ENCODE measurements around the gene DENND11.

DENND11 gene

DNA sequence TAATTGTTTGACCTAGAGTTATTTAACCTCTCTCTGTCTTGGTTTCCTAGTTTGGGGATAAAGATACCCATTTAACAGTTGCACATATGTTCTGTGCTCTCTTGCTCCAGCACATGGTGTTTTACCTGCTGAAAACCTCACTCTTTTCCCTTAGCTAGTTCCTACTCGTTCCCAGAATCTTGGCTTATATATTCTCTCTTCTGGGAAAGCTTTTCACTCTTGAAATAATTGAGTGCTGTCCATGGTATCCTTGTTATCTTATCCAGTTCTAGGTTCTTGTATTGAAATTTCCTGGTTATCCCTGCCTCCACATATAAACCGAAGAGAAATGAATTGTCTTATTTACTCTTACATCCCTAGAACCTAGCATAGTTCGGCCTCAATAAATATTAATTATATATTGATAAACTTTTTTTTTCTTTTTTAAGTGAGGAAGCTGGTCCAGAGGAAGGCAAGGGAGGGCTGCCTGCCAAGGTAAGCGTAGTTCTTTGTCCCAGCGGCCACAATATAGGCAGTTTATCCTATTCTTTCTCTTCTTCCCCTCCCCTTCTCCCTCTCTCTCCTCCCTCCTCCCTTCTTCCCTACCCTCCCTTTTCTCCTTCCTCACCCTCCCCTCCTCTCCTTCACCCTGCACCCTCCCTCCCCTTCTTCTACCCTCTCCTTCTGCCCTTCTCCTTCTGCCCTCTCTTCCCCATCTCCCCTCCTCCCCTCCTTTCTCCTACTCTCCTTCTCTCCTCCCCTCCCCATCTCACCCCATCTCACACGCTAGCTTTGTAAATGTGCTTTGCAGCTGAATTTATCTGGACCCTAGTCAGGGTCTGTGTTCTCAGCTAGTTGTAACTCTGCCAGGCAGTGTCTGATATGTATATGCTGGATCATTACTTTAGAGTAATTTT, 14.1 kb upstream of the DENND11 start:
- DNase-seq (ENCODE audit: low read depth), result no peak
- H3K4me3 ChIP-seq (ENCODE audit: low read length), result no peak overlapping the region
- TF ChIP-seq, protein P1, sequence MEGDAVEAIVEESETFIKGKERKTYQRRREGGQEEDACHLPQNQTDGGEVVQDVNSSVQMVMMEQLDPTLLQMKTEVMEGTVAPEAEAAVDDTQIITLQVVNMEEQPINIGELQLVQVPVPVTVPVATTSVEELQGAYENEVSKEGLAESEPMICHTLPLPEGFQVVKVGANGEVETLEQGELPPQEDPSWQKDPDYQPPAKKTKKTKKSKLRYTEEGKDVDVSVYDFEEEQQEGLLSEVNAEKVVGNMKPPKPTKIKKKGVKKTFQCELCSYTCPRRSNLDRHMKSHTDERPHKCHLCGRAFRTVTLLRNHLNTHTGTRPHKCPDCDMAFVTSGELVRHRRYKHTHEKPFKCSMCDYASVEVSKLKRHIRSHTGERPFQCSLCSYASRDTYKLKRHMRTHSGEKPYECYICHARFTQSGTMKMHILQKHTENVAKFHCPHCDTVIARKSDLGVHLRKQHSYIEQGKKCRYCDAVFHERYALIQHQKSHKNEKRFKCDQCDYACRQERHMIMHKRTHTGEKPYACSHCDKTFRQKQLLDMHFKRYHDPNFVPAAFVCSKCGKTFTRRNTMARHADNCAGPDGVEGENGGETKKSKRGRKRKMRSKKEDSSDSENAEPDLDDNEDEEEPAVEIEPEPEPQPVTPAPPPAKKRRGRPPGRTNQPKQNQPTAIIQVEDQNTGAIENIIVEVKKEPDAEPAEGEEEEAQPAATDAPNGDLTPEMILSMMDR (conservative IDR thresholded peaks at IDR 0.05; ENCODE audit: low read depth, low read length), result no peak

DNA sequence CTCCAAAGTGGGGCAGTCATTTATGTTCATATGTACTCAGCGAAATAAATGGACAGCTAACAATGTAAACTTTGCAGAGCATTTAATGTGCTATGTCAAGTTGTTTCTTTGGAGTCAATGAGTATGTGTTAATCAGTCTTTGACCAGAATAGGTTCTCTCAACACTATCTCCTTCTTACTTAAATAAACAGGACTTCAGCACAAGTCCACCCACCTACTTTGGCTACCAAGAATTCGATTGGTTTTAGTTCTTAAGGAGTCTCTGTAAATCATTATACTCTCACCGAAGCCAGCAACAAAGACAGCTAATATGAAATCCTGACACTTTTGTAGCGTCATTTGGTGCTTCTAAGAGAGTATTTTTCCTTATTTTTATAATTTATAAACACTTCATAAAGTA, 13.1 kb upstream of the DENND11 start:
- no peak for DNase-seq (ENCODE audit: low read depth)
- TF ChIP-seq, protein P1 (conservative IDR thresholded peaks at IDR 0.05; ENCODE audit: low read depth, low read length), result no peak
- H3K4me3 ChIP-seq (ENCODE audit: low read length), result no peak overlapping the region

DNA sequence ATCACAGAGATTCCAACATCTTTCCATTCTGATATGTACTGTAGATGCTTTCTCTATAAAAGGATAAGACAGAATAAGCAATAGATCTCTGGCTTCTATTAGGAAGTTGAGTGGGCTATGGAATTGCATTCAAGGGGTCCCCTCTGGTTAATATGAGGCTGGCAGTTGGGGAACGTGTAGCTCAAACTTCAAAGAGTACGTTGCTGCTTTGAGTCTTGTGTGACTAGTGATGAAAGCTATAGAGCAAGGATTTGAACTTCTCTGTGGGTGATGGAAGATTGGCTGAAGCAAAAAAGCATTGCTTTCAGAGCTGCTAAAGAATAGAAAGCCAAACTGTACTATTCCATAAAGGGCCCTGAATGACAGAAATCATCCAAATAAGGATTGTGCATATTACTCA, 12.6 kb upstream of the DENND11 start:
- H3K4me3 ChIP-seq (ENCODE audit: low read length), result no peak overlapping the region
- TF ChIP-seq, protein P1 (conservative IDR thresholded peaks at IDR 0.05; ENCODE audit: low read depth, low read length), result no peak
- no peak for DNase-seq (ENCODE audit: low read depth)

DNA sequence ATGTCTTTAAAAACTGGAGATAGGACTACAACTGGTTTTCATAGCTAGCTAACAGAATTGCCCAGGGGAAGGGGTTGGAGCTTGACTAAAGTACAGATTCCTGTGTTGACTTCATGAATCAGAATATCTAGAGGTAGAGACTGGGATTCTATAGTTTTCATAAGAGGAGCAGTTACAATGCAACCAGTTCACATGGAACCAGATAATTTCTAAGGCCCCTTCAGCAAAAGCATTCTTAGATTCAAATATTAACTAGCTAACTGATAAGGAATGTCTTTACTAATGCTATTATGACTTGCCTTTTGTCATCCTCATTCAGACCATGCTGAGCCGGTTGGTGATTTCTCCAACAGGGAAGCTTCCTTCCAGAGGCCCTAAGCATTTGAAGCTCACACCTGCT, 11.9 kb upstream of the DENND11 start:
- TF ChIP-seq, protein P1 (conservative IDR thresholded peaks at IDR 0.05; ENCODE audit: low read depth, low read length), result no peak

DNA sequence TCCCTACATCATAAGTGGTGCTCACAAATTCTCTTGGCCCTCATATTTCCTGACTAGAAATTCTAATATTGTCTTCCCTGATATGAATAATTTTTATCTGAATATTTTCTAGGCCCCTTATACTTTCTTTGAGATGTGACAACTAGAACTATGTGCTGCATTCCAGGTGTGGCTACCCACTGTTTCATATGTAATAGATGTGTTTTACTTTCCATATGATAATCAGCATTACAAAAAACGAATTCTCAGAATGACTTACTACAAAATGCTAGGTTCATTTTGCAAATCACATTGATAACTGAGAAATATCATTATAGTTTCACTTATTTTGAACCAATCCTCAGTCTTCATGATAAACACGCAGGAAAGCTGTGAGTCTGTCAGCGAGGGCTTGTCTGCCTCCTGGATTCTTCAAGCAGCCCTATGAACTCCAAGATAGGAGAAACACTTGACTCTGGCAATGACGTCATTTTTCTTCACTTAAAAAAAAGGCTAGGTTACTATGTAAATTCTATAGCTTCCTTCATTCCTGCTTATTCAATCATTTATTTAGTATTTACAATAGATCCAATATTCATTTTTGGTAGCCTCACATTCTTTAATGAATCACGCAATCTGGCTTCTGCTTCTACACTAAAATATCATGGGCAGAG, 10.8 kb upstream of the DENND11 start:
- TF ChIP-seq, protein P1 (conservative IDR thresholded peaks at IDR 0.05; ENCODE audit: low read depth, low read length), result no peak
- DNase-seq (ENCODE audit: low read depth), result no peak
- no peak overlapping the region for H3K4me3 ChIP-seq (ENCODE audit: low read length)

More for the DNA sequence above, 11.9 kb upstream of the DENND11 start:
- no peak for DNase-seq (ENCODE audit: low read depth)
- no peak overlapping the region for H3K4me3 ChIP-seq (ENCODE audit: low read length)

DNA sequence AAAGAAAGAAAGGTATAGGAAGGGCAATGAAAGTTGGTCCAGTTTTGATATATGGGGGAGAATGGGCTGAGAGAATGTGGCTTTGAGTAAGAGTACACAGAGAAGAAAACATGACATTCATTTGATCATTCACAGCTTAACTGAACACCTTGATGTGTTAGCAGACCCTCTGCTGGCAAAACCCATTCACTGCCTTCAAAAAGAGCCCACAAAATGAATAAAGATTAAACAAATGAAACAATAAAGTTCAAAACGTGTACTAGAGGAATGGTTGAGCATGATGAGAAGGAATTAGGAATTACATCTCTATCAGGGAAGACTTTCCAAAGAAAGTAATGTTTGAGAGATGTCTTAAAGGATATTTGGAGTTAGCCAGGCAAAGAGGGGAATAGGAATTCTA, 8.3 kb upstream of the DENND11 start:
- DNase-seq (ENCODE audit: low read depth), result no peak
- H3K4me3 ChIP-seq (ENCODE audit: low read length), result no peak overlapping the region
- TF ChIP-seq, protein P1 (conservative IDR thresholded peaks at IDR 0.05; ENCODE audit: low read depth, low read length), result peak; percentile 15
